ENCODE data around the gene BAZ2B. TPM values are rescaled to one million over a fixed set of nuclear protein-coding genes. Genes with fewer than 3 reads are reported as not detected.

BAZ2B gene
- total and polyA plus RNA-seq, 4 experiments from 2014 or later: 4.3 to 35.6 (median 25.9) TPM

DNA sequence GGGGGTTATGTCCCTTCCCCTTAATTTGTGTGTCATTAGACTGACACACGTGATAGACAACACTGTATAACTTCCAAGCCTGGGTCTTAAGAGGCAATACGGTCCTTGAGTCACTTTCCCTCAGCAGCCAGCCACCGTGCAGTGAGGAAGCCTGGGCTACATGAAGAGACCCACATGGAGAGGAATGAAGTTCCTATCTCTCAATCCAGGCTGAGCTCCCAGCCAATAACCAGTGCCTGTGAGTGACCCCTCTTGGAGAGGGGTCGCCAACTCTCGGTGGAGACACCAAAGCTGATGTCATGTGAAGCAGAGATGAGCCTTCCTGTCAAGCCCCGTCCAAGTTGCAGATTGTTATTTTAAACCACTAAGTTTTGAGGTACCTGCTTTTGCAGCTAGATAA lies 324.2 kb downstream of the BAZ2B start:
- Mint-ChIP-seq H3K4me1 (peaks cover 11 to 19% (median 12%) of the 10 kb centered on the region in 4 donors), H3K27ac (no peak overlapping the region), H3K36me3 (no peaks in the 10 kb centered on the region), H3K4me3 (no peak overlapping the region), H3K9me3 (no peaks in the 10 kb centered on the region), H3K27me3 (peaks cover 1 to 6% of the 10 kb centered on the region in 2 donors)
- Histone ChIP-seq H3K4me3 (ENCODE audit: low read length in 2 of 2) (no peak overlapping the region), H3K9me3 (ENCODE audit: control insufficient read depth in 1 of 2, low read length in 2 of 2) (no peaks in the 10 kb centered on the region), H3K27me3 (ENCODE audit: insufficient read depth, low read length) (no peaks in the 10 kb centered on the region), H3K27ac (ENCODE audit: low read depth, low read length) (no peak overlapping the region), H3K4me1 (ENCODE audit: insufficient read depth, low read length) (peaks cover 8% of the 10 kb centered on the region), H3K36me3 (ENCODE audit: insufficient read depth, low read length) (no peaks in the 10 kb centered on the region)
- ChIA-PET CTCF (ENCODE audit: partially characterized antibody) (no interaction called here), POLR2A (ENCODE audit: partially characterized antibody) (no interaction called here)
- intact Hi-C loops (cut with micrococcal nuclease): no loop called here
- no peak for DNase-seq

DNA sequence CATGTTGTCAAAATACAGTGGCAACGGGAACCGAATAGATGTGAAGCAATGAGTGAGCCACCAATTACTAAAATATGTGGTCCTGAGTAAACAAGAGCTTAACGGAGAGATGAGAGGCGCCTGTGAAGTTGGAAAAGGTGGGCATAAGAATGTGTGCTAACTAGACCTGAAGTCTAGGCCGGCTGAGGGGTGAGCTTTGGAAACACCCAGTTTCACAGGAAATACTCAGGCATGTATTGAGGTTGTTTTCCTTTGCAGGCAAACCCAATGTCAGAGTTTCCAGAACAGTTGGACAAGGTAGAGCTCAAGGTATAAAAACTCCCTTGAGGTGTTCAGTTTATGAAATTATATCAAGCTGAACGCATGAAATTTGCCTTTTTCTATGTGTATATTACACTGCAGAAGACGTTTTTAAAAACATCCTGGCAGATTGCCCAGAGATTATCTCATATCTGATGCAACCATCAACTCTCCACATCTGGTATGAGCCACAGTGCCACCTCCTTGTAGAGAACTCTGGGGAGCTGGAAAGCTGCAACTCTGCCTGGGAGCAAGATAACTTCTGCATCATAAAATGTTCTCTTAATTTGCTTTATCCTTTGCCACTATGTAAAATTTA lies 325.9 kb downstream of the BAZ2B start:
- peak; percentile 8 to 50 (median 32) for DNase-seq
- H3K9me3 ChIP-seq (ENCODE audit: control insufficient read depth in 1 of 2, low read length in 2 of 2): no peaks in the 10 kb centered on the region
- no peaks in the 10 kb centered on the region for H3K36me3 ChIP-seq (ENCODE audit: insufficient read depth, low read length)
- Mint-ChIP-seq H3K27ac (peak overlapping the region in 4 of 7 donors; percentile 1 to 39 (median 8)), H3K36me3 (peaks cover 0 to 1% of the 10 kb centered on the region in 2 donors), H3K27me3 (peaks cover 0 to 4% of the 10 kb centered on the region in 2 donors), H3K4me3 (peak overlapping the region in 1 of 8 donors; percentile 20), H3K9me3 (no peaks in the 10 kb centered on the region), H3K4me1 (peaks cover 13 to 27% (median 17%) of the 10 kb centered on the region in 4 donors)
- peaks cover 13% of the 10 kb centered on the region for H3K4me1 ChIP-seq (ENCODE audit: insufficient read depth, low read length)
- H3K27ac ChIP-seq (ENCODE audit: low read depth, low read length): no peak overlapping the region
- no peak overlapping the region for H3K4me3 ChIP-seq (ENCODE audit: low read length in 2 of 2)
- H3K27me3 ChIP-seq (ENCODE audit: insufficient read depth, low read length): no peaks in the 10 kb centered on the region
- POLR2A ChIA-PET (ENCODE audit: partially characterized antibody): no interaction called here
- CTCF ChIA-PET (ENCODE audit: partially characterized antibody): no interaction called here
- intact Hi-C loops (cut with micrococcal nuclease): no loop called here

DNA sequence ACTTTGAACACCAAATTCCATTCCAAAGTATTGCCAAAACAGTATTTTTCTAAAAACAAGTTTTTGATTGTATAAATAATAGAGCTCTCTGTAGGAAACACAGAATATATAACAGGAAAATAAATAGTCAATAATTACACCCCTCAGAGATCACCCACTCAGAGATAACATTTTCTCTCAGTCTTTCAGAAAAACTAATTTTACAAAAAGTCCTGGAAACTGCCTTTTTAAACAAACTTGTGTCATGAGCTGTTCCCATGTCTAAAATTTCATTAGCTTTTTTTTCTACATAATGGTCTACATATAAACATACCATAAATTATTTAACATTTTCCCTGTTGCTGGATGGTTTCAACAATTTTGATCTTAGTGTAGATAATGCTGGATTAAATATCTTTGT lies 328.6 kb downstream of the BAZ2B start:
- no peak for DNase-seq
- Histone ChIP-seq H3K27me3 (ENCODE audit: insufficient read depth, low read length) (no peaks in the 10 kb centered on the region), H3K27ac (ENCODE audit: low read depth, low read length) (no peak overlapping the region), H3K4me1 (ENCODE audit: insufficient read depth, low read length) (peaks cover 13% of the 10 kb centered on the region), H3K9me3 (ENCODE audit: control insufficient read depth in 1 of 2, low read length in 2 of 2) (no peaks in the 10 kb centered on the region), H3K36me3 (ENCODE audit: insufficient read depth, low read length) (no peaks in the 10 kb centered on the region), H3K4me3 (ENCODE audit: low read length in 2 of 2) (no peak overlapping the region)
- Mint-ChIP-seq H3K4me1 (peaks cover 15 to 30% (median 23%) of the 10 kb centered on the region in 4 donors), H3K9me3 (no peaks in the 10 kb centered on the region), H3K36me3 (peaks cover 0 to 1% of the 10 kb centered on the region in 2 donors), H3K27ac (peak overlapping the region in 2 of 7 donors; percentile 34 to 82), H3K27me3 (peaks cover 0 to 4% of the 10 kb centered on the region in 2 donors), H3K4me3 (peak overlapping the region in 7 of 8 donors; percentile 20 to 90 (median 61))
- CTCF ChIA-PET (ENCODE audit: partially characterized antibody): interaction anchor here (1.2 to 1.7 kb wide), 3 partner anchors 8 to 78 kb away, joined by 3 to 4 read pairs (median 4); no protein-coding TSS in a partner anchor
- intact Hi-C loops (cut with micrococcal nuclease): loop anchor here (5.0 kb wide), 1 partner anchor 230 kb away; no protein-coding TSS in a partner anchor
- POLR2A ChIA-PET (ENCODE audit: partially characterized antibody): interaction anchor here (1.2 to 1.6 kb wide), 3 partner anchors 8 to 424 kb away, joined by 3 to 11 read pairs (median 3); partner anchors contain the start of gene MARCHF7

DNA sequence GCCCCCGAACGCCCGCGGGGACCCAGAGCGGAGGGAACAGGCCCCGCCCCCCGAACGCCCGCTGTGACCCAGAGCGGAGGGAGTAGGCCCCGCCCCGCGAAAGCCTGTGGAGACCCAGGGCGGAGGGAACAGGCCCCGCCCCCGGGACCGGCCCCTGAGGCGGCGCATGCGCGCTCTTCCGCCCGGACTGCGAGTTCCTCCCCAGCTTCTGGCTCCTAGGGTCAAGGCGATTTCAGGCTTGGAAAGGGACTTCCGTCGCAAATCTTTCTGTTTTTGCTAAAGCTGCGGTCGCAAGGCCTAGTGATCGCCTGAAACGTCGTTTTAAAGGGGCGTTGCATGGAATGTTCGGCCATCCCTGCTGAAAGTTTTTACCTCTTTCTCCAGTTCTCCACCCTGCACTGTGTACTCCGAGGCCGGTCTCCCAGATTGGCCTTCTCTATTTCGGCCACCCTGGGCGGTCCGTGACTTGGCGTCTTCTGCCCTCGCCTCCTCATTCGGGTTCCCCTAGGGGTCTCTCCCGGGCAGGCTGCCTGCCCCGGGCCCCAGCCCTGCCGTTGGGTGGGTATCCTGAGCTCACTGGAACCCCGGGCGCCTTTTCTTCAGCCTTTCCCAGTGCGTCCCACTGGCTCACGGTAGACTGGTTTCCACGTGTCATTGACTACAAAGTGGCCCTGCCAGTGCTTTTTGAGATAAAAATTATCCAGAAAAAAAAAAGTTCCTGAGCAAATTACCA lies 329.5 kb downstream of the BAZ2B start:
- Histone ChIP-seq H3K4me3 (ENCODE audit: low read length in 2 of 2) (peak overlapping the region; percentile 20 to 67), H3K27me3 (ENCODE audit: insufficient read depth, low read length) (no peaks in the 10 kb centered on the region), H3K27ac (ENCODE audit: low read depth, low read length) (peak overlapping the region; percentile 64), H3K9me3 (ENCODE audit: control insufficient read depth in 1 of 2, low read length in 2 of 2) (no peaks in the 10 kb centered on the region), H3K36me3 (ENCODE audit: insufficient read depth, low read length) (no peaks in the 10 kb centered on the region), H3K4me1 (ENCODE audit: insufficient read depth, low read length) (peaks cover 13% of the 10 kb centered on the region)
- CTCF ChIA-PET (ENCODE audit: partially characterized antibody): interaction anchor here (0.6 to 1.7 kb wide), 4 partner anchors 9 to 119 kb away, joined by 3 to 4 read pairs (median 4); no protein-coding TSS in a partner anchor
- POLR2A ChIA-PET (ENCODE audit: partially characterized antibody): interaction anchor here (0.6 to 1.6 kb wide), 5 partner anchors 9 to 618 kb away, joined by 3 to 11 read pairs (median 3); partner anchors contain the start of genes LY75 and MARCHF7
- Mint-ChIP-seq H3K4me3 (peak overlapping the region; percentile 85 to 92 (median 89)), H3K36me3 (peaks cover 0 to 1% of the 10 kb centered on the region in 2 donors), H3K9me3 (no peaks in the 10 kb centered on the region), H3K27me3 (no peaks in the 10 kb centered on the region), H3K4me1 (peaks cover 15 to 30% (median 23%) of the 10 kb centered on the region in 4 donors), H3K27ac (peak overlapping the region; percentile 61 to 93 (median 82))
- intact Hi-C loops (cut with micrococcal nuclease): loop anchor here (1.0 to 5.0 kb wide), 3 partner anchors 230 to 617 kb away; partner anchors contain the start of genes LY75 and MARCHF7
- DNase-seq: peak; percentile 94 to 95 (median 95)

DNA sequence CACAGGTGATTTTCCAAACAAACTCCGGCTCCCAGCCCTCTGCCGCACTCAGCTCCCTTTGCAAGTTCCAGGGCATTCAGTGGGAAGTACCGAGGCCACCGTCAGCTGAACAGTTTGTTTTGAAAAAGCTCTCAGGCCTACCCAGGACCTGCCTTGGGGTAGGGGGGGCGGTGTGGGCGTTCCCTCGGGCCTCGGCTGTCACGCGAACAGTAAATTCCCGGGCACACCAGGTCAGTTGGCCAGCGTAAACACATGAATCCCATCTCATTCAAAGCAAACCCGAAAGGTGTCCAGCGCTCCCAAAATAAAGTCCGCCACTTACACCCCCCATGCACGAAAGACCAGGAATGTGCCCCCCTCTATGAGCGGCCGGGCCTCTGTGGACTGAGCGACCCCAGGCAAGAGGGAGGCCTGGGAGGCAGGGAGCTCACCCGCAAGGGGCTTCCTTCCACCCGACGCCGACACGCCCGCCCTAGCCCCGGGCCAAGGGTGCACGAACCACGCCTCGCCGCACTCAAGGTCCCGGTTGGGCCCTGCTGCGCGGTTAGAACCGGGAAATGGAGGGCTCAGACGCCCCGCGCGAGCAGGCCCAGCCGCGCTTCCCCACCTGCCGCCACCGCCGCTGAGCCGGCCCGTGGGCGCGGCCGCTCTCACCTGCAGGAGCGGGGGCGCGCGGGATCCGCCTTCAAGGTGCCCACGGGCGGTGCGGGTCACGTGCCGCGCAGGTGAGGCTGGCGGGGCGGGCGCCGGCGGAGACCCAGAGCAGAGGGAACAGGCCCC lies 330.2 kb downstream of the BAZ2B start, which contains the start of gene WDSUB1:
Gene WDSUB1, minus strand, starts transcription at position 775 of the 780 bp plus-strand sequence. CDS start 3,634 bp downstream, outside the sequence.
- Histone ChIP-seq H3K9me3 (ENCODE audit: control insufficient read depth in 1 of 2, low read length in 2 of 2) (no peaks in the 10 kb centered on the region), H3K4me1 (ENCODE audit: insufficient read depth, low read length) (peaks cover 13% of the 10 kb centered on the region), H3K27me3 (ENCODE audit: insufficient read depth, low read length) (no peaks in the 10 kb centered on the region), H3K4me3 (ENCODE audit: low read length in 2 of 2) (peak within 1 kb of the TSS; percentile 20 to 67), H3K36me3 (ENCODE audit: insufficient read depth, low read length) (no peaks in the 10 kb centered on the region), H3K27ac (ENCODE audit: low read depth, low read length) (peak within 1 kb of the TSS; percentile 64)
- Mint-ChIP-seq H3K4me1 (peaks cover 15 to 30% (median 23%) of the 10 kb centered on the region in 4 donors), H3K9me3 (no peaks in the 10 kb centered on the region), H3K27me3 (no peaks in the 10 kb centered on the region), H3K4me3 (peak within 1 kb of the TSS; percentile 85 to 92 (median 89)), H3K27ac (peak within 1 kb of the TSS; percentile 61 to 93 (median 82)), H3K36me3 (peaks cover 5% of the 10 kb centered on the region in 2 donors)
- peak in 2 of 5 donors; percentile 2 to 11 for DNase-seq
- ChIA-PET CTCF (ENCODE audit: partially characterized antibody) (interaction anchor here (0.6 to 1.4 kb wide), 3 partner anchors 76 to 412 kb away, joined by 3 read pairs; no protein-coding TSS in a partner anchor), POLR2A (ENCODE audit: partially characterized antibody) (interaction anchor here (1.0 to 1.3 kb wide), 4 partner anchors 10 to 618 kb away, joined by 3 to 7 read pairs (median 3); partner anchors contain the start of genes LY75 and MARCHF7)
- intact Hi-C loops (cut with micrococcal nuclease): loop anchor here (1.0 to 5.0 kb wide), 3 partner anchors 231 to 618 kb away; partner anchors contain the start of genes LY75 and MARCHF7

DNA sequence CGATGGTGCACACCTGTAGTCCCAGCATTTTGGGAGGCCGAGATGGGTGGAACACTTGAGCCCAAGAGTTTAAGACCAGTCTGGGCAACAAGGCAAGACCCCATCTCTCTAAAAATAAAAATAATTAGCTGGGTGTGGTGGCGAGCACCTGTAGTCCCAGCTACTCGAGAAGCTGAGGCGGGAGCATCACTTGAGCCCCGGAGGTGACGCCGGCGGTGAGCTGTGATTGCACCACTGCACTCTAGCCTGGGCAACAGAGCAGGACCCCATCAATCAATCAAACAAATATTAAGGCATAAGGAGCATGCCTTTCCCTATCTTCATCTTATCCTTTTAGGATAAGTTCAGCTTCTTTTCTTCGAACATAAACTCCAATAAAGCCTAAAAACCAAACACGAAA lies 330.9 kb downstream of the BAZ2B start:
- H3K36me3 Mint-ChIP-seq: peaks cover 5% of the 10 kb centered on the region in 2 donors
- peak overlapping the region; percentile 22 to 84 (median 76) for H3K4me3 Mint-ChIP-seq
- H3K27me3 ChIP-seq (ENCODE audit: insufficient read depth, low read length): no peaks in the 10 kb centered on the region
- H3K9me3 ChIP-seq (ENCODE audit: control insufficient read depth in 1 of 2, low read length in 2 of 2): no peaks in the 10 kb centered on the region
- H3K9me3 Mint-ChIP-seq: no peaks in the 10 kb centered on the region
- no peaks in the 10 kb centered on the region for H3K36me3 ChIP-seq (ENCODE audit: insufficient read depth, low read length)
- H3K4me3 ChIP-seq (ENCODE audit: low read length in 2 of 2): no peak overlapping the region
- peaks cover 9% of the 10 kb centered on the region for H3K4me1 ChIP-seq (ENCODE audit: insufficient read depth, low read length)
- POLR2A ChIA-PET (ENCODE audit: partially characterized antibody): interaction anchor here (1.0 to 1.3 kb wide), 2 partner anchors 427 to 618 kb away, joined by 3 to 7 read pairs; partner anchors contain the start of gene MARCHF7
- CTCF ChIA-PET (ENCODE audit: partially characterized antibody): no interaction called here
- peak overlapping the region in 6 of 7 donors; percentile 48 to 84 (median 66) for H3K27ac Mint-ChIP-seq
- no peak overlapping the region for H3K27ac ChIP-seq (ENCODE audit: low read depth, low read length)
- no peaks in the 10 kb centered on the region for H3K27me3 Mint-ChIP-seq
- no peak for DNase-seq
- intact Hi-C loops (cut with micrococcal nuclease): loop anchor here (5.0 kb wide), 1 partner anchor 232 kb away; no protein-coding TSS in a partner anchor
- H3K4me1 Mint-ChIP-seq: peaks cover 10 to 23% (median 17%) of the 10 kb centered on the region in 4 donors
